Hepatocyte (in vitro differentiated cells): ENCODE measurements around the gene BBS10. TPM values are rescaled to one million over a fixed set of nuclear protein-coding genes. Genes with fewer than 3 reads are reported as not detected.
"Not testable (repeated sequence)": the region's sequence is repeated elsewhere in the genome, so short reads cannot be mapped to it uniquely, and the experiment has no call there.

Experiments used
- DNase-seq: peaks from one replicate; pipeline ENCODE4 v3.0.0-alpha.2; 2016; ENCODE audit warnings: low spot score
- H2AFZ ChIP-seq: fragments of 200-600 bp; sonication (generic); 2 replicates; pipeline ENCODE4 v1.6.0; 2016; ENCODE audit warnings: antibody characterized with exemption, mild to moderate bottlenecking
- H3K27ac ChIP-seq: fragments of 200-600 bp; sonication (generic); 2 replicates; pipeline ENCODE4 v1.5.1; 2016; ENCODE audit warnings: mild to moderate bottlenecking
- H3K27me3 ChIP-seq: fragments of 200-600 bp; sonication (generic); 2 replicates; pipeline ENCODE4 v1.6.1; 2016
- H3K36me3 ChIP-seq: fragments of 200-600 bp; sonication (generic); replicated peaks from 2 replicates; pipeline ENCODE4 v1.5.1; 2016; ENCODE audit warnings: low read depth; ENCODE audit not compliant: insufficient read depth
- H3K4me1 ChIP-seq: fragments of 200-600 bp; sonication (generic); 2 replicates; pipeline ENCODE4 v1.5.1; 2016; ENCODE audit warnings: mild to moderate bottlenecking, moderate library complexity; ENCODE audit not compliant: insufficient read depth
- H3K4me2 ChIP-seq: fragments of 200-600 bp; sonication (generic); 2 replicates; pipeline ENCODE4 v1.6.0; 2016
- H3K4me3 ChIP-seq: fragments of 200-600 bp; sonication (generic); 2 replicates; pipeline ENCODE4 v1.5.1; 2016; ENCODE audit warnings: mild to moderate bottlenecking
- H3K79me2 ChIP-seq: fragments of 200-600 bp; sonication (generic); 2 replicates; pipeline ENCODE4 v1.6.0; 2017; ENCODE audit warnings: mild to moderate bottlenecking
- H3K9me2 ChIP-seq: fragments of 200-600 bp; sonication (generic); replicated peaks from 2 replicates; pipeline ENCODE4 v1.6.0; 2017; ENCODE audit warnings: mild to moderate bottlenecking; ENCODE audit not compliant: insufficient read depth
- H3K9me3 ChIP-seq: fragments of 200-600 bp; sonication (generic); 2 replicates; pipeline ENCODE4 v1.5.1; 2016; ENCODE audit warnings: low read depth, mild to moderate bottlenecking
- H4K20me1 ChIP-seq: fragments of 200-600 bp; sonication (generic); 2 replicates; pipeline ENCODE4 v1.6.0; 2016; ENCODE audit warnings: mild to moderate bottlenecking; ENCODE audit not compliant: insufficient read depth, poor library complexity, severe bottlenecking
- CTCF ChIP-seq: fragments of 200-600 bp; sonication (generic); IDR thresholded peaks from 2 replicates; pipeline ENCODE4 v1.5.1; 2016; ENCODE audit warnings: antibody characterized with exemption, mild to moderate bottlenecking; ENCODE audit not compliant: poor library complexity
- EZH2 ChIP-seq: fragments of 200-600 bp; sonication (generic); IDR thresholded peaks from 2 replicates; pipeline ENCODE4 v1.6.1; 2016; ENCODE audit warnings: antibody characterized with exemption, mild to moderate bottlenecking, borderline replicate concordance
- EZH2phosphoT487 ChIP-seq: fragments of 200-600 bp; sonication (generic); IDR thresholded peaks from one replicate; pipeline ENCODE4 v1.6.1; 2018; ENCODE audit warnings: antibody characterized with exemption, mild to moderate bottlenecking, low read depth, moderate library complexity; ENCODE audit not compliant: unreplicated experiment, severe bottlenecking
- WGBS: methylation state at CpG from one replicate; pipeline ENCODE4 v1.1.6; 2016; ENCODE audit warnings: low lambda C conversion rate; ENCODE audit errors: missing lambda C conversion rate; 5-methylcytosine and 5-hydroxymethylcytosine counted together
- polyA plus RNA-seq: library from polyadenylated mRNA; unstranded; fragments of >200 nt; fragmentation: Nextera tagmentation; extraction: Ambion mirVana; gene quantifications from 2 replicates; pipeline ENCODE4 v1.2.1, GENCODE V29; 2016
- total RNA-seq: library from RNA; depleted of rRNA; stranded (reverse); fragments of >200 nt; gene quantifications from 2 replicates; pipeline ENCODE4 v1.2.3, GENCODE V29; 2014

The BBS10 gene
- total and polyA plus RNA-seq, 2 experiments from 2014 or later, result 7.2 to 17.5 TPM

GRCh38 chr12:76384560-76384959, 36.3 kb upstream of the BBS10 start:
- Histone ChIP-seq H3K27ac (no peak overlapping the region), H4K20me1 (no peaks in the 10 kb centered on the region), H3K27me3 (no peaks in the 10 kb centered on the region), H3K9me2 (no peaks in the 10 kb centered on the region), H3K9me3 (no peaks in the 10 kb centered on the region), H3K4me1 (no peaks in the 10 kb centered on the region), H3K36me3 (no peaks in the 10 kb centered on the region), H3K4me2 (no peak overlapping the region), H3K79me2 (no peaks in the 10 kb centered on the region), H2AFZ (no peak overlapping the region), H3K4me3 (no peak overlapping the region)
- TF ChIP-seq EZH2, result no peak
- WGBS, result 86% methylated on average over 2 of the region's 2 CpGs
- DNase-seq, result no peak

- no peak overlapping the region for H3K27ac ChIP-seq
- no peak overlapping the region for H3K4me2 ChIP-seq
- no peak for TF ChIP-seq CTCF
- no peak for TF ChIP-seq EZH2
- no peak for TF ChIP-seq EZH2phosphoT487
- H4K20me1 ChIP-seq, result no peaks in the 10 kb centered on the region
- no peaks in the 10 kb centered on the region for H3K4me1 ChIP-seq
- H2AFZ ChIP-seq, result no peak overlapping the region
- WGBS, result 95% methylated on average over 3 of the region's 3 CpGs
- H3K36me3 ChIP-seq, result no peaks in the 10 kb centered on the region
- no peak overlapping the region for H3K4me3 ChIP-seq
- H3K9me2 ChIP-seq, result no peaks in the 10 kb centered on the region
- no peaks in the 10 kb centered on the region for H3K79me2 ChIP-seq
- H3K9me3 ChIP-seq, result no peaks in the 10 kb centered on the region
- no peaks in the 10 kb centered on the region for H3K27me3 ChIP-seq
- DNase-seq, result no peak
These were observed 35.8 kb upstream of the BBS10 start for GRCh38 chr12:76383988-76384387.

- H4K20me1 ChIP-seq, result no peaks in the 10 kb centered on the region
- H3K4me1 ChIP-seq, result no peaks in the 10 kb centered on the region
- no peak overlapping the region for H2AFZ ChIP-seq
- no peaks in the 10 kb centered on the region for H3K9me2 ChIP-seq
- H3K36me3 ChIP-seq, result no peaks in the 10 kb centered on the region
- no peak overlapping the region for H3K27ac ChIP-seq
- no peaks in the 10 kb centered on the region for H3K79me2 ChIP-seq
- 100% methylated on average over 1 of the region's 1 CpG for WGBS
- no peaks in the 10 kb centered on the region for H3K27me3 ChIP-seq
- no peak for DNase-seq
- no peak overlapping the region for H3K4me3 ChIP-seq
- no peak overlapping the region for H3K4me2 ChIP-seq
- TF ChIP-seq CTCF, result no peak
- no peak for TF ChIP-seq EZH2phosphoT487
- TF ChIP-seq EZH2, result no peak
- H3K9me3 ChIP-seq, result no peaks in the 10 kb centered on the region
These were observed 31.0 kb upstream of the BBS10 start for GRCh38 chr12:76379261-76379660.

- H3K4me1 ChIP-seq, H3K4me2 ChIP-seq, H3K4me3 ChIP-seq, H3K9me2 ChIP-seq, H2AFZ ChIP-seq, H3K79me2 ChIP-seq, H3K36me3 ChIP-seq, H3K27ac ChIP-seq, H3K27me3 ChIP-seq, H4K20me1 ChIP-seq, DNase-seq, H3K9me3 ChIP-seq: not testable (repeated sequence)
- WGBS, result 95% methylated on average over 1 of the region's 1 CpG
These were observed 28.7 kb upstream of the BBS10 start for GRCh38 chr12:76376876-76377275.

GRCh38 chr12:76375939-76376338, 27.7 kb upstream of the BBS10 start:
- H3K9me3 ChIP-seq, result no peaks in the 10 kb centered on the region
- no peaks in the 10 kb centered on the region for H3K36me3 ChIP-seq
- TF ChIP-seq EZH2phosphoT487 (no peak), EZH2 (no peak), CTCF (no peak)
- DNase-seq, result no peak
- no peak overlapping the region for H3K27ac ChIP-seq
- H4K20me1 ChIP-seq, result no peaks in the 10 kb centered on the region
- no peak overlapping the region for H3K4me2 ChIP-seq
- no peaks in the 10 kb centered on the region for H3K9me2 ChIP-seq
- H3K4me3 ChIP-seq, result no peak overlapping the region
- H3K79me2 ChIP-seq, result no peaks in the 10 kb centered on the region
- H3K27me3 ChIP-seq, result no peaks in the 10 kb centered on the region
- no peak overlapping the region for H2AFZ ChIP-seq
- H3K4me1 ChIP-seq, result no peaks in the 10 kb centered on the region
